CD4-positive, alpha-beta T cell (primary cell): ENCODE data around the gene MICALL1. TPM values are rescaled to one million over a fixed set of nuclear protein-coding genes. Genes with fewer than 3 reads are reported as not detected.

Experiments used
- ATAC-seq: fragments of 200-7000 bp; cut with Tn5 transposase; one replicate; pipeline ENCODE4 v1.10.0; 2022; ENCODE audit warnings: mild to moderate bottlenecking; ENCODE audit not compliant: poor library complexity
- CTCF ChIA-PET: fragments of 350-600 bp; sonication (Branson Sonifier 250); formaldehyde crosslinking; loops from one replicate; lab custom pipeline; 2021; ENCODE audit warnings: antibody characterized with exemption, inconsistent platforms; lab: Charles Lee
- POLR2A ChIA-PET: fragments of 350-600 bp; sonication (Branson Sonifier 250); formaldehyde crosslinking; loops from one replicate; lab custom pipeline; 2021; ENCODE audit warnings: antibody characterized with exemption, inconsistent platforms; lab: Charles Lee
- DNase-seq, 14 experiments: peaks; one replicate each; pipeline ENCODE4 v3.0.0-alpha.2; 2013 to 2020; ENCODE audit warnings: mixed read lengths in 2 of 14
- H3K27ac ChIP-seq, 2 donors: one replicate each; pipeline versions ENCODE4 v1.5.1 to v1.7.0; 2013; ENCODE audit warnings: low read length in 2 of 2, low read depth in 1 of 2, mild to moderate bottlenecking in 1 of 2
- H3K27me3 ChIP-seq, 2 experiments: 1 replicate in 1 of 2; 2 replicates in 1 of 2; pipeline versions ENCODE4 v1.6.1 to v1.7.0; 2013; ENCODE audit warnings: low read length in 2 of 2, control low read depth in 1 of 2, mild to moderate bottlenecking in 1 of 2, moderate library complexity in 1 of 2; ENCODE audit not compliant: insufficient read depth in 2 of 2, control insufficient read depth in 1 of 2
- H3K36me3 ChIP-seq: one replicate; pipeline ENCODE4 v1.6.1; 2013; ENCODE audit warnings: low read length, control low read depth; ENCODE audit not compliant: insufficient read depth
- H3K4me1 ChIP-seq: one replicate; pipeline ENCODE4 v1.6.1; 2013; ENCODE audit warnings: low read length, control low read depth; ENCODE audit not compliant: insufficient read depth
- H3K4me3 ChIP-seq: one replicate; pipeline ENCODE4 v1.5.1; 2013; ENCODE audit warnings: mild to moderate bottlenecking, low read length, moderate library complexity
- H3K9me3 ChIP-seq, 2 experiments: 1 replicate in 1 of 2; 2 replicates in 1 of 2; pipeline versions ENCODE4 v1.6.1 to v1.7.0; 2013; ENCODE audit warnings: low read length in 2 of 2, mild to moderate bottlenecking in 2 of 2, control low read depth in 1 of 2, moderate library complexity in 1 of 2; ENCODE audit not compliant: control insufficient read depth in 1 of 2, insufficient read depth in 1 of 2
- H3K27ac Mint-ChIP-seq: one replicate; pipeline ENCODE4 v1.8.0; 2020; ENCODE audit warnings: mixed read lengths
- H3K27me3 Mint-ChIP-seq: one replicate; pipeline ENCODE4 v1.8.0; 2021; ENCODE audit warnings: mixed read lengths
- H3K36me3 Mint-ChIP-seq: one replicate; pipeline ENCODE4 v1.8.0; 2021; ENCODE audit warnings: low read depth, mixed read lengths
- H3K4me1 Mint-ChIP-seq: one replicate; pipeline ENCODE4 v1.8.0; 2021; ENCODE audit warnings: low read depth, mixed read lengths
- H3K4me3 Mint-ChIP-seq: one replicate; pipeline ENCODE4 v1.8.0; 2020; ENCODE audit warnings: mild to moderate bottlenecking, mixed read lengths
- H3K9me3 Mint-ChIP-seq: one replicate; pipeline ENCODE4 v1.8.0; 2020; ENCODE audit warnings: mixed read lengths
- CTCF ChIP-seq: fragments of 200-600 bp; IDR thresholded peaks from one replicate; pipeline ENCODE4 v1.8.0; 2022; ENCODE audit warnings: antibody characterized with exemption, mild to moderate bottlenecking
- intact Hi-C, 2 experiments: fragments of 100-400 bp; cut with DNase I in 1 of 2; cut with micrococcal nuclease in 1 of 2; formaldehyde crosslinking; loops; one replicate each; pipeline versions ENCODE4 v1.15.1 to v1.9.0; 2023 to 2025; cut with DNase I, micrococcal nuclease
- total RNA-seq, 174 experiments: library from RNA in 2 of 174; stranded (reverse) in 2 of 174; gene quantifications; one replicate each; pipeline ENCODE4 v1.2.3 and lab custom pipeline; 2021 to 2026

MICALL1 gene
- total RNA-seq, 2 experiments from 2014 or later: 16.9 to 20.7 TPM

- no peak for TF ChIP-seq CTCF
- Histone ChIP-seq H3K36me3 (peaks cover 27% of the 10 kb centered on the region), H3K27me3 (no peaks in the 10 kb centered on the region), H3K4me3 (no peak overlapping the region), H3K9me3 (no peaks in the 10 kb centered on the region), H3K4me1 (peaks cover 2% of the 10 kb centered on the region), H3K27ac (no peak overlapping the region)
- H3K27me3 Mint-ChIP-seq: no peaks in the 10 kb centered on the region
- DNase-seq (peak in 1 of 14 experiments; percentile 17), ATAC-seq (no peak)
- intact Hi-C loops: no loop called here
- peaks cover 26% of the 10 kb centered on the region for H3K36me3 Mint-ChIP-seq
- ChIA-PET POLR2A (no interaction called here), CTCF (no interaction called here)
- H3K27ac Mint-ChIP-seq: no peak overlapping the region
- no peaks in the 10 kb centered on the region for H3K9me3 Mint-ChIP-seq
- peaks cover 20% of the 10 kb centered on the region for H3K4me1 Mint-ChIP-seq
- no peak overlapping the region for H3K4me3 Mint-ChIP-seq
Observed at GRCh38 chr22:37913233-37913721, 7.2 kb downstream of the MICALL1 start.

- POLR2A ChIA-PET: no interaction called here
- Histone ChIP-seq H3K4me3 (no peak overlapping the region), H3K4me1 (peaks cover 5% of the 10 kb centered on the region), H3K27ac (no peak overlapping the region), H3K27me3 (no peaks in the 10 kb centered on the region), H3K36me3 (peaks cover 37% of the 10 kb centered on the region), H3K9me3 (no peaks in the 10 kb centered on the region)
- CTCF ChIA-PET: no interaction called here
- peaks cover 35% of the 10 kb centered on the region for H3K36me3 Mint-ChIP-seq
- H3K4me1 Mint-ChIP-seq: peaks cover 13% of the 10 kb centered on the region
- no peak overlapping the region for H3K27ac Mint-ChIP-seq
- intact Hi-C loops: no loop called here
- no peak for DNase-seq
- no peak for ATAC-seq
- no peak for TF ChIP-seq CTCF
- no peak overlapping the region for H3K4me3 Mint-ChIP-seq
- no peaks in the 10 kb centered on the region for H3K27me3 Mint-ChIP-seq
- H3K9me3 Mint-ChIP-seq: no peaks in the 10 kb centered on the region
Observed at GRCh38 chr22:37916311-37916710, 10.2 kb downstream of the MICALL1 start.

GRCh38 chr22:37917874-37918548 is 11.9 kb downstream of the MICALL1 start:
- Histone ChIP-seq H3K27me3 (no peaks in the 10 kb centered on the region), H3K4me3 (no peak overlapping the region), H3K4me1 (peaks cover 4% of the 10 kb centered on the region), H3K27ac (no peak overlapping the region), H3K36me3 (peaks cover 40% of the 10 kb centered on the region), H3K9me3 (no peaks in the 10 kb centered on the region)
- Mint-ChIP-seq H3K36me3 (peaks cover 33% of the 10 kb centered on the region), H3K9me3 (no peaks in the 10 kb centered on the region), H3K4me1 (peaks cover 4% of the 10 kb centered on the region), H3K27me3 (no peaks in the 10 kb centered on the region), H3K4me3 (no peak overlapping the region), H3K27ac (no peak overlapping the region)
- DNase-seq (peak in 1 of 14 experiments; percentile 6), ATAC-seq (no peak)
- intact Hi-C loops: no loop called here
- POLR2A ChIA-PET: interaction anchor here (2.0 kb wide), 1 partner anchor 12 kb away, joined by 7 read pairs; the partner anchor contains the start of gene MICALL1
- CTCF ChIA-PET: no interaction called here
- no peak for TF ChIP-seq CTCF
